NB4 (cell line): Measurements from ENCODE around the gene AQP12A.
"Not testable (repeated sequence)": the region's sequence is repeated elsewhere in the genome, so short reads cannot be mapped to it uniquely, and the experiment has no call there.

Experiments used
- DNase-seq: peaks from one replicate; pipeline ENCODE4 v3.0.0; 2010; ENCODE audit warnings: low read depth
- H3K4me3 ChIP-seq: one replicate; pipeline ENCODE4 v1.5.1; 2011; ENCODE audit warnings: mild to moderate bottlenecking, low read depth, low read length, moderate library complexity
- MYC ChIP-seq: IDR thresholded peaks from 2 replicates; pipeline ENCODE4 v1.6.1; 2011; ENCODE audit warnings: low read depth, low read length
- POLR2A ChIP-seq: IDR thresholded peaks from 2 replicates; pipeline ENCODE4 v1.6.1; 2011; ENCODE audit warnings: mild to moderate bottlenecking; ENCODE audit not compliant: insufficient read length; ENCODE audit errors: extremely low read depth
- TF ChIP-seq, protein P1 (sequence below): IDR thresholded peaks from 2 replicates; pipeline ENCODE4 v1.6.1; 2011; ENCODE audit warnings: low read depth, low read length
- TF ChIP-seq, protein P2 (sequence below): IDR thresholded peaks from one replicate; pipeline ENCODE4 v1.5.1; 2012; ENCODE audit warnings: low read depth, low read length

AQP12A gene

DNA sequence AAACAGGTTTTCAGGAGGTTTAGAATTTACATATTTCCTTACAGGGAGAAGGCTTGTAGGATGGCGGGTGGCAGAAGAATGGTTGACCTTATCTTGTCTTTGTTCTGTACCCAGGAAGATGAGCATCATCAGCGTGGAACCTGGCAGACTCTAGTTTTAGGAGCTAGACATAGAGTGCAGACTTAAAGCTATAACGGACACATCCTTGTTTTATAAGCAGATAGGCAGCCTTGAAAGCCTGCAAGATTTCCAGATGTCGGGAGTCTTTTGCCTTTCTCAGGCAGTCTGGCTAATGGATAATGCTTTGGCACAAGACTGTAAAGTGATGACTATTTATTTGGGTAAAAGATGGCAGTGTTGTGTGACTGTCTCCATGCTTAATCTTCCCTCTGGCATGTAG is 20.7 kb upstream of the AQP12A start:
- no peak overlapping the region for H3K4me3 ChIP-seq
- TF ChIP-seq, protein P1, sequence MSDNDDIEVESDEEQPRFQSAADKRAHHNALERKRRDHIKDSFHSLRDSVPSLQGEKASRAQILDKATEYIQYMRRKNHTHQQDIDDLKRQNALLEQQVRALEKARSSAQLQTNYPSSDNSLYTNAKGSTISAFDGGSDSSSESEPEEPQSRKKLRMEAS, result no peak
- no peak for TF ChIP-seq MYC
- TF ChIP-seq, protein P2, sequence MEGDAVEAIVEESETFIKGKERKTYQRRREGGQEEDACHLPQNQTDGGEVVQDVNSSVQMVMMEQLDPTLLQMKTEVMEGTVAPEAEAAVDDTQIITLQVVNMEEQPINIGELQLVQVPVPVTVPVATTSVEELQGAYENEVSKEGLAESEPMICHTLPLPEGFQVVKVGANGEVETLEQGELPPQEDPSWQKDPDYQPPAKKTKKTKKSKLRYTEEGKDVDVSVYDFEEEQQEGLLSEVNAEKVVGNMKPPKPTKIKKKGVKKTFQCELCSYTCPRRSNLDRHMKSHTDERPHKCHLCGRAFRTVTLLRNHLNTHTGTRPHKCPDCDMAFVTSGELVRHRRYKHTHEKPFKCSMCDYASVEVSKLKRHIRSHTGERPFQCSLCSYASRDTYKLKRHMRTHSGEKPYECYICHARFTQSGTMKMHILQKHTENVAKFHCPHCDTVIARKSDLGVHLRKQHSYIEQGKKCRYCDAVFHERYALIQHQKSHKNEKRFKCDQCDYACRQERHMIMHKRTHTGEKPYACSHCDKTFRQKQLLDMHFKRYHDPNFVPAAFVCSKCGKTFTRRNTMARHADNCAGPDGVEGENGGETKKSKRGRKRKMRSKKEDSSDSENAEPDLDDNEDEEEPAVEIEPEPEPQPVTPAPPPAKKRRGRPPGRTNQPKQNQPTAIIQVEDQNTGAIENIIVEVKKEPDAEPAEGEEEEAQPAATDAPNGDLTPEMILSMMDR, result no peak
- TF ChIP-seq POLR2A, result no peak
- DNase-seq, result no peak

DNA sequence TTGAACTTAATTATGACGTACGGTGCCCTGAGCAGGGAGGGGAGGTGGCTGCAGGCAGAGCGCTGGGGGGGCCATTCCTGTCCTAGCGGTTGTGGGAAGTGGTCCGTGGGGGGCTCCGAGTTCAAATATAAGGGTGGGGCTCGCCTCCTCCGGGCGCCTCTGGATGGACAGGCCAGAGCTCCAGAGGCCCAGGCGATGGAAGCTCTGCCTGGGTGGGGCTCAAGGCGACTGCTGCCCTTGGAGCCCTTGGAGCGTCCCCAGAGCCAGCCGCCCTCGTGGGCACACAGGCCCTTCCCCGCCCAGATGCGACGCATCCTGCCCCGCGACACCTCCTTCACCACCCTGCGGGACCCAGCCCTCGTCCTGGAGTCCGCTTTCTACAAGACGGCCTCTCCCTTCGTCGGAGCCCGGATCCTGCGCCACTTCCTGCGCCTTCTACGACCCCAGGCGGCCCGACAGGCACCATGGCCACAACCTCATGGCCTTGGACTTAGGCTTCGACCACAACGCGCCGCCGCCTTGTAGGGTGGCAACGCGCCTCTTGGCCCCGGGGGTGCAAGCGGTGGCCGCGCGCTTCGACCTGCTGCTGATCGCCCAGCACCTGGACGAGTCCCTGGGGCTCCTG is 19.5 kb upstream of the AQP12A start:
- no peak overlapping the region for H3K4me3 ChIP-seq
- TF ChIP-seq, protein P1, result no peak
- TF ChIP-seq MYC (no peak), POLR2A (no peak)
- TF ChIP-seq, protein P2, result no peak
- DNase-seq, result no peak

DNA sequence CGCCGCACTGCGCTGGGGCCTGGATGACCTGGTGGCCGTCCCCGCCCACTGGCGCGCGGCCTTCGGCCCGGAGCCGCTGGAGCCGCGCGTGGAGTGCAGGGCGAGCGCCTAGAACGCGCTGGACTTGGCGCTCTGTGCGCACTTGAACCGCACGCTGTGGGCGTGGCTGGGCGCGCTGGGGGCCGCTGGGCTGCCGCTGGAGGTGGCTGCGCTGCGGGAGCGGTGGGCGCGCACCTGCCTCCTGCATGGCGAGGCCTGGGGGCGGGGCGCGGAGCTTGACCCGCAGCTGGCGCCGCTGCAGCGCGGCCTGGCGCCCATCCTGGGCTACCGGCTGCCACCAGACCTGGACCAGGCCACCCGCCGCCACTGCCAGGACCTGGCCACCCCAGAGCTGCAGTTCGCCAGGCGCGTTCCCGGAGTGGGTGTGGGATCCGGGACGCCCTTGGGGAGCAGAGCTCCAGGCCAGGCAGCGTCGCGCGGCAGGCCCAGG is 18.9 kb upstream of the AQP12A start:
- no peak for TF ChIP-seq MYC
- no peak overlapping the region for H3K4me3 ChIP-seq
- DNase-seq, result no peak

DNA sequence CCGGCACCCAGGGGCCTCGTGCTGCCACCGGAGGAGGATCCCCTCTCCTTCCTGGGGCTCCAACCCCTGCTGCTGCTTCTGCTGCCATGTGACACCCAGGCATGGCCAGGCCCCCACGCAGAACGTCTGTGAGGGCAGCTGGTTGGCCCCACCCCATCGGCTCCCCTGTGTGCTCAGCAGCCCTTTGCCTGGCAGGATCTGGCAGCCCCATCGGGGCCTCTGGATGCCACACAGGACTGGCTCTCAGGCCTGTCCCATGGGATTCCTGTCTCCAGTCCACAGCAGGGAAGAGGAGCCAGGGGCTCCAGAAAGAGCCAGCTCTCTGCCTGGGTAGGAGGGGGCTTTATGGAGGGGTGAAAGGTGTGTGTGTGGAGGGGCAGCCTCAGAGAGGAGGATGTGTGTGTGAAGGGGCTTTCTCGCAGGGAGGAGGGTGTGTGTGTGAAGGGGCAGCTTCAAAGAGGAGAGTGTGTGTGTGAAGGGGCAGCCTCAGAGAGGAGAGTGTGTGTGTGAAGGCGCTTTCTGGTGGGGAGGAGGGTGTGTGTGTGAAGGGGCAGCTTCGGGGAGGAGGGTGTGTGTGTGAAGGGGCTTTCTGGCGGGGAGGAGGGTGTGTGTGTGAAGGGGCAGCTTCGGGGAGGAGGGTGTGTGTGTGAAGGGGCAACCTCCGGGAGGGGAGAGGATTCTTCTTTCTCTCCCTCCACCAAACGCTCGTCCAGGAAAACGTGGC is 17.0 kb upstream of the AQP12A start:
- H3K4me3 ChIP-seq, DNase-seq: not testable (repeated sequence)

DNA sequence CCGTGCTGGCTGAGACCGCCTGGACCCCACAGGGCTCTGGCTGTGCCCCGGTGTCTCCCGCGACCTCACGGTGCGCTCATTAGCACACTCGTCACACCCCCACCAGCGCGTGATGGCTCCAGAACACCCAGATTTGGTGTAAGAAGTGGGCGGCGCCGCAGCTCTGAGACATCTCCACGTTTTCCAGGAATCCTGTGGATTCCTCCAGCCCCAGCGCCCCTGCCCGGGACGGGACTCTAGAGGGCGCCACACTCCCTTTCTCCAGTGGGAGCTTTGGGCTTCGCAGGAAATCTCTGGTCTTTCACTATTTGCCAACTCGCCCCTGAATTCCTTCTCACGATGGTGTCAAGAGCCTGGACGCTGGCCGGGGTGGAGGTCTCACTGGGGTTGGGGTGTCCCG is 16.3 kb upstream of the AQP12A start:
- H3K4me3 ChIP-seq, DNase-seq: not testable (repeated sequence)

DNA sequence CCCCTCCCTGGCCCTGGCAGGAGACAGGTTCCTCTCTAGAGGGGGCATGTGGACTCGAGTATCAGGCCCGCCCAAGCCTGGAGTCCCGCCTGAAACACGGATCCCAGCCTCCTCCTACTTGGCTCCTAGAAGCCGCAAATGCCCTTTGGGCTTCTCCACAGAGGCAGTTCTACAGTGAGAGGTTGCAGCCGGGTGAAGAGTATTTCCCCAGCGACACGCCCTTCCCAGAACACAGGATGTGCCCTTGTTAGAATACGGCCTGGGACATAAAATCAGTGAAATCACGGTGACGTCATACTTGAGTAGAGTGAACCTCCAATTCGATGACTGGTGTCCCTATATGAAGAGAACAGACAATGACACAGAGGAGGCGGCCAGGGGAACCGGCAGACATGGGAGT is 13.6 kb upstream of the AQP12A start:
- DNase-seq, H3K4me3 ChIP-seq: not testable (repeated sequence)

DNA sequence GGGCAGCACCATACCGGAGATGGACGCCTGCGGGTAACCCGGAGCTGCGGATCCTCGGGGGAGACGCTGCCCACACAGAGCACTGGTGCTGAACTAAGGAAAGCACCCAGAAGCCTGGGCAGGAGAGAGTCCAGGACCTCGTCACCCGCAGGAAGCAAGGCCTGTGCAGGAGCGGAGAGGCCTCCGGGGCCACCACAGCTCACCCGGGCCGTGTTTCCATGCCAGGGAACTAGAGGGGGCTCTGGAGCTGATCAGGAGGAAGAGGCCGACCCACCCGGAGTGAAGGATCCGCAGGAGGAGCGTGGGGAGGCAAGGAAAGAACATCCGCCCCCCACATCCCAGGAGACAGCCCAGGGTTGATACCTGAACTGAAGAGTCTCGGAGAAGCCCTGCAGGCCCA is 12.8 kb upstream of the AQP12A start:
- not testable (repeated sequence) for DNase-seq

DNA sequence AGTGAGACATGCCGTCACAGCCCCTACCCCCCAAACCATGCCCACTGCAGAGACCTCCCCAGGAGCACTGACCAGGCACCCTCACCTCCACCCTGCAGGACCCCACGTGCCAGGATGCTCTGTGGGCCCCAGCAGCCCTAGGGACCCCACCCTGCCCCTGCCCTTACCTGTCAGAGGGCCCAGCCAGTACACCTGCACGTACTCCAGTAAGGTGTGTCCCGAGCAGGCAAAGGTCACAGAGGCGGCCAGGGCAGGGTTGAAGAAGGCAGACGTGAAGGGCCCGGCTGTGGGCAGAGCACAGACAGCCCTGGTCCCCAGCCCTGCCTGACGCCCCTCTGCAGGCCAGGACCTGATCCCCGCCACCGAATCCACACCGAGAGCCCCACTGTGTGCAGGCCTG is 11.5 kb upstream of the AQP12A start:
- not testable (repeated sequence) for H3K4me3 ChIP-seq, DNase-seq

More for the DNA sequence above, 12.8 kb upstream of the AQP12A start:
- H3K4me3 ChIP-seq, result not testable (repeated sequence)

DNA sequence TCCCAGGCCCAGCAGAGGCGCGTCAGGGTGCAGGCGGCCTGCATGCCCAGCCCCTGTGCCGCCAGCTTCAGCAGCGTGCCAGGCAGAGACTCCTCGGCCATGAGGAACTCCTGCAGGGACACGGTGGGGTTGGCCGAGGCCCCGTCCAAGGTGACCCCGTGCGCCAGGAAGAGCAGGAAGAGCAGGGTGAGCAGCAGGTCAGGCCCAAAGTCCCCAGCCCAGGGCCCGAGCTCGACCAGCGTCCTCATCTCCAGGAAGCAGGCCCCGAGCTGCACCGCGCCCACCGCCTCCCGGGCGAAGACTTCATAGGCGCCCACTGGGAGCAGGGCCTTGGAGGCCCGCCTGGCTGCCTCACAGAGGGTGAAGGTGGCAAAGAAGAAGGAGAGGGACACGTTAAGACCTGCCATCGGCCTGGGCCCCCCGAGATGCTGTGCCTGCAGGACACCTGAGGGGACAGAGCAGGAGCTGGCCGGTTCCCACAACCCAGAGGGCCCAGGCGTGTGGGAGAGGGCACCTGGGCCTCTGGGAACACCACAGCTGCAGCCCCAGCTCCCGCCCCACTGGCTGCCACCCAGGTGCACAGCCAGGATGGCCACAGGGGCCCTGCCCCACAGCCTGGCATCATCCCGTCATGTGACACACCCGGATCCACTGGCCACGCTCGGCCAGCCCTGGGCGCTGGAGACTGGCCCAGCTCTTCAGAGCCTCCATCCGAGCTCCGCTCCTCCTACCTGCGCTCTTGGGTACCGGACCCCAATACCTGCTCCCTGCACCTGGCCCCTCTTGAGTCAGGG is 9.0 kb upstream of the AQP12A start, which contains the start of gene AQP12B:
Gene AQP12B (minus strand): TSS at position 455 of the 794 bp plus-strand sequence. CDS start 48 bp downstream, at position 407.
- DNase-seq, H3K4me3 ChIP-seq: not testable (repeated sequence)

DNA sequence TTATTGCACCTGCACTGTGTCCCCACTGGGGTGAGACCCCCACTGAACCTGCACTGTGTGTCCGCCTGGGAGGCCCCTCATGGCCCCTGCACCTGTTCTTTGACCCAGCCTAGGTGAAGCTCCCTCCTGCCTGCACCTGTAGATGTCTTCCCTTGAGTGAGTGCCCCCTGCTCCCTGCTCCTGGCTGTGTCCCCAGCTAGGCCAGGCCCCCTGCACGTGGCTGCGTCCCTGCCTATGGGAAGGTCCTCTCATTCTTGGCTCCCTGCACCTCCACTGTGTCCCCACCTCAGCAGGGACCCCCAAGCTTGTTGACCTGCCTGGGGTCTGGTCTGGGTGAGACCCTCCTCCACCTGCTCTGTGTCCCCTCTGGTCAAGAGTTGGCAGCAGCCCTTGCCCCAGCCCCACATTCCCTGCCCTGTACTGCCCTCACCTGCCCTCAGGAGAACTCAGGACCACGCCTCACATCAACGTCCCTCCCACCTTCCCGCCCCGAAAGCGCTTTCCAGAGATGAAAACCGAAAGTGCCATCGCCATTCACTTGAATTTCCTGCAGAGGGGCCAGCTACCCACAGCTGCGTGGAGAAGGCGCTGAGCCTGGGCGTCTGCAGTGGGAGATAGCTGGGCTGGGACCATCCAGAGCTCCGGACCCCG is 8.2 kb upstream of the AQP12A start:
- not testable (repeated sequence) for DNase-seq, H3K4me3 ChIP-seq

DNA sequence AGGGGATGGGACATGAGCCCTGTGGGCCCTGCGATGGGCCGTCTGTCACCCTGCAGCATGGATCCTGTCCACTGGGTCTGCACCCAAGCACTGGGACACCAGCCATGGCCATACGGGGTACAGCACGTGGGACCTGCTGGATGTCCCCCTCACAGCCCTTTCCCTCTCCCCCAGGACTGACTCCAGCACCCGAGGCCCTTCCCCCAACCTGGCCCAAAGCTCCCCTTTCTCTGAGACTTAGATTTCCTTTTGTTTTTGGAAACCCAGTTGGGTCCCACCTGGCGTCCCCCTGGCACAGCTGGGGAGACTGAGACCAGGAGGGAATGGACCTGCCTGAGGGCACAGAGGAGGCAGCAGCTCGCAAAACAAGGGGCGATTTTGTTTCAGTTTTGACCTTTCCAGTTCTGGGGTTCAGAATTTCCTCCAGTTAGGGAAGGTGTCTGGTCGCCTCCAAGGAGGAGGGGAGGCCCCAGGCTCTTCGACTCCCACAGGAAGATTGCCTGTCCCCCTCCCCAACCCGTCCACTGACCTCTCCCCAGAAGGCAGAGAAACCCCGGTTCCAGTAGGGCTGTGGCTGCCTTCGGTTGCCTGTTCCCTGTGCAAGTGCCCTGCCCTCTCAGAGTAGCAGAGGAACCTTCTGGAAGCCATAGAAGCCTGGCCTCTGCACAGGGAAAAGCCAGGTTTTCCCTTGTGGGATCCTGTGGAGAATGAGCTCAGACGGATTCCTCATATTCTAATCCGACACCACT is 7.5 kb upstream of the AQP12A start:
- not testable (repeated sequence) for DNase-seq

More for the DNA sequence above, 7.5 kb upstream of the AQP12A start:
- H3K4me3 ChIP-seq, result not testable (repeated sequence)
